Liver (tissue), 9 donors: ENCODE data around the gene WWC2. TPM values are rescaled to one million over a fixed set of nuclear protein-coding genes. Genes with fewer than 3 reads are reported as not detected.

Experiments used
- DNase-seq: peaks from one replicate; pipeline ENCODE4 v3.0.0-alpha.2; 2017; ENCODE audit warnings: low spot score
- H3K27ac ChIP-seq, 2 donors: one replicate each; pipeline ENCODE4 v1.7.0; 2013; ENCODE audit warnings: inconsistent platforms in 2 of 2, low read length in 2 of 2, control low read depth in 1 of 2, low read depth in 1 of 2, mild to moderate bottlenecking in 1 of 2
- H3K27me3 ChIP-seq, 4 donors: one replicate each; pipeline versions ENCODE4 v1.6.1 to v1.7.0; 2013; ENCODE audit warnings: low read length in 3 of 4, inconsistent platforms in 1 of 4, mild to moderate bottlenecking in 1 of 4, moderate library complexity in 1 of 4; ENCODE audit not compliant: control insufficient read depth in 4 of 4, insufficient read depth in 4 of 4
- H3K36me3 ChIP-seq, 4 donors: one replicate each; pipeline versions ENCODE4 v1.6.1 to v1.7.0; 2013; ENCODE audit warnings: low read length in 3 of 4, mild to moderate bottlenecking in 3 of 4, low read depth in 1 of 4, moderate library complexity in 1 of 4; ENCODE audit not compliant: control insufficient read depth in 4 of 4, insufficient read depth in 3 of 4
- H3K4me1 ChIP-seq, 4 donors: one replicate each; pipeline versions ENCODE4 v1.6.1 to v1.7.0; 2013; ENCODE audit warnings: low read length in 3 of 4, mild to moderate bottlenecking in 3 of 4, moderate library complexity in 1 of 4; ENCODE audit not compliant: control insufficient read depth in 4 of 4, insufficient read depth in 4 of 4
- H3K4me3 ChIP-seq, 3 donors: one replicate each; pipeline versions ENCODE4 v1.6.1 to v1.7.0; 2013; ENCODE audit warnings: low read length in 3 of 3, control low read depth in 1 of 3, low read depth in 1 of 3, mild to moderate bottlenecking in 1 of 3
- H3K9ac ChIP-seq, 2 donors: one replicate each; pipeline ENCODE4 v1.7.0; 2013; ENCODE audit warnings: low read length in 2 of 2, mild to moderate bottlenecking in 2 of 2, moderate library complexity in 2 of 2, control low read depth in 1 of 2, low read depth in 1 of 2
- H3K9me3 ChIP-seq, 4 donors: one replicate each; pipeline versions ENCODE4 v1.6.1 to v1.7.0; 2013; ENCODE audit warnings: low read length in 3 of 4; ENCODE audit not compliant: control insufficient read depth in 4 of 4
- ATF3 ChIP-seq: IDR thresholded peaks from 2 replicates; pipeline ENCODE4 v1.6.1; 2016; ENCODE audit warnings: antibody characterized with exemption
- CTCF ChIP-seq: fragments of 150-350 bp; IDR thresholded peaks from 2 replicates; pipeline ENCODE4 v1.5.1; 2017; ENCODE audit warnings: improper control_type of control experiment, low read depth, low read length; ENCODE audit not compliant: missing input control
- FOXA2 ChIP-seq: IDR thresholded peaks from 2 replicates; pipeline ENCODE4 v1.6.1; 2016; ENCODE audit warnings: antibody characterized with exemption
- JUND ChIP-seq, 2 donors: IDR thresholded peaks; 2 replicates each; pipeline ENCODE4 v1.6.1; 2016; ENCODE audit warnings: antibody characterized with exemption in 2 of 2
- RAD21 ChIP-seq, 2 donors: IDR thresholded peaks; 2 replicates each; pipeline ENCODE4 v1.6.1; 2016; ENCODE audit warnings: antibody characterized with exemption in 2 of 2, mild to moderate bottlenecking in 2 of 2
- REST ChIP-seq: IDR thresholded peaks from 2 replicates; pipeline ENCODE4 v1.6.1; 2016; ENCODE audit warnings: antibody characterized with exemption, mild to moderate bottlenecking
- SP1 ChIP-seq: IDR thresholded peaks from 2 replicates; pipeline ENCODE4 v1.6.1; 2018; ENCODE audit warnings: antibody characterized with exemption, mild to moderate bottlenecking
- TAF1 ChIP-seq: conservative IDR thresholded peaks from 2 replicates; pipeline ENCODE4 v1.6.1; 2016; ENCODE audit warnings: antibody characterized with exemption, mild to moderate bottlenecking
- ZBTB33 ChIP-seq: IDR thresholded peaks from 2 replicates; pipeline ENCODE4 v1.6.1; 2016; ENCODE audit warnings: antibody characterized with exemption
- WGBS: extraction: QIAGEN DNeasy Blood & Tissue Kit; methylation state at CpG from one replicate; pipeline ENCODE4 v1.1.7; 2013; 5-methylcytosine and 5-hydroxymethylcytosine counted together
- polyA plus RNA-seq, 2 donors: library from polyadenylated mRNA; stranded (reverse) in 1 of 2; unstranded in 1 of 2; fragments of 200-250 nt in 1 of 2; fragments of >200 nt in 1 of 2; fragmentation: Nextera tagmentation in 1 of 2; extraction: Ambion mirVana in 1 of 2; gene quantifications; one replicate each; pipeline versions ENCODE4 v1.2.1 to v1.2.3, GENCODE V29; 2013 to 2015
- total RNA-seq, 2 donors: library from RNA; depleted of rRNA; stranded (reverse); fragments of >200 nt; gene quantifications; one replicate each; pipeline ENCODE4 v1.2.3, GENCODE V29; 2014
- donor health status: healthy.
- donor health status: healthy.
- donor health status: healthy.
- donor health status: healthy.
- donor health status: healthy.

The WWC2 gene
- total and polyA plus RNA-seq, 4 donors, result 8.6 to 60.1 (median 13.3) TPM

- no peaks in the 10 kb centered on the region for H3K9me3 ChIP-seq
- peaks cover 9 to 29% (median 14%) of the 10 kb centered on the region in 4 donors for H3K4me1 ChIP-seq
- no peaks in the 10 kb centered on the region for H3K36me3 ChIP-seq
- no peak overlapping the region for H3K4me3 ChIP-seq
- no peak overlapping the region for H3K27ac ChIP-seq
- no peak for TF ChIP-seq RAD21 (IDR thresholded peaks at IDR 0.05)
- TF ChIP-seq ATF3, result no peak
- no peak for TF ChIP-seq TAF1
- no peak for TF ChIP-seq REST
- TF ChIP-seq FOXA2, result no peak
- TF ChIP-seq SP1, result no peak
- TF ChIP-seq CTCF, result no peak
- no peak for TF ChIP-seq ZBTB33
- DNase-seq, result no peak
- H3K9ac ChIP-seq, result no peak overlapping the region
- no peaks in the 10 kb centered on the region for H3K27me3 ChIP-seq
- 91% methylated on average over 15 of the region's 15 CpGs for WGBS
These were observed 2.6 kb upstream of the WWC2 start for GRCh38 chr4:183096276-183096965.

DNA sequence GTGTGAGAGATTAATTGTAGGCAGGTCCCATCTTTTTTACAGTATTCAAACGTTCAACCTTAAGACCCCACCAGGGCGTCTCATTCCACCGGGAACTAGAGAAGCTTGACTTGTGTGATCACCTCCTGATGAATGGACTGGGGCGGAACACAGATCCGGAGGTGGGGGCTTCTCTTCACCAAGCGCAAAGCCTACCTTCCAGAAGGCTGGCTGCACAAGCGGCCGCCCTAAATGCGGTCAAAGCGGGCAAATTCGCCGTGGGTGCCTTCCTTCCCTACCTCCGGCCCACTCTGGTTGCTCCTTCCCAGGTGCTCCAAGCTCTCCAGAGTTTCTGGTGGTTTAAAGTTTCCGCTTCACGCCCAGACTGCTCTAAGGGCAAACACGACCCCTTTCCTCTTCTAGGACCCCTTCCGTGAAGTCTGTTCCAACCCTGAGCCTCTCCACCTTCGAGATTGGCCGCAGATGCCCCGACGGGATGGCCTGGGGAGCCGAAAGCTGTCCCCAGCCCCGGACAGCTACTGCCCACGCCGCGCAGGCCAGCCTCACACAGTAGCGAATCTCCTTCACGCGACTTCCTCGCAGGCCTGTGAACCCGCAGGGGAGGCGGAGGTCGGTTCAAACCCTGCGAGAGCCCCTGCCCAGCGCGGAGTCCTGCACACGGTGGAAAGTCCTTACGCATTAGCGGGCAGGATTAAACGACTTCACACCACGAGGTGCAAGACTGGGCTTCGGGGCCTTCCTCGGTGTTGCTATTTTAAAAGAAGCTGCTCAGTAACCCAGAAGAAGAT lies 1.6 kb upstream of the WWC2 start:
- H3K9me3 ChIP-seq, result no peaks in the 10 kb centered on the region
- no peaks in the 10 kb centered on the region for H3K27me3 ChIP-seq

More for the DNA sequence above, 1.6 kb upstream of the WWC2 start:
- H3K4me1 ChIP-seq, result peaks cover 9 to 36% (median 21%) of the 10 kb centered on the region in 4 donors
- WGBS, result 46% methylated on average over 43 of the region's 43 CpGs
- peak overlapping the region; percentile 62 to 88 (median 84) for H3K4me3 ChIP-seq
- H3K27ac ChIP-seq, result peak overlapping the region; percentile 93
- peak; percentile 40 for DNase-seq
- TF ChIP-seq JUND (IDR thresholded peaks at IDR 0.05) (no peak), RAD21 (IDR thresholded peaks at IDR 0.05) (no peak)
- H3K9ac ChIP-seq, result peak overlapping the region in 1 of 2 donors; percentile 78
- no peaks in the 10 kb centered on the region for H3K36me3 ChIP-seq
